Measurements from ENCODE around the gene MAP2K3.
"Not testable (repeated sequence)": the region's sequence is repeated elsewhere in the genome, so short reads cannot be mapped to it uniquely, and the experiment has no call there.

MAP2K3 gene

DNA sequence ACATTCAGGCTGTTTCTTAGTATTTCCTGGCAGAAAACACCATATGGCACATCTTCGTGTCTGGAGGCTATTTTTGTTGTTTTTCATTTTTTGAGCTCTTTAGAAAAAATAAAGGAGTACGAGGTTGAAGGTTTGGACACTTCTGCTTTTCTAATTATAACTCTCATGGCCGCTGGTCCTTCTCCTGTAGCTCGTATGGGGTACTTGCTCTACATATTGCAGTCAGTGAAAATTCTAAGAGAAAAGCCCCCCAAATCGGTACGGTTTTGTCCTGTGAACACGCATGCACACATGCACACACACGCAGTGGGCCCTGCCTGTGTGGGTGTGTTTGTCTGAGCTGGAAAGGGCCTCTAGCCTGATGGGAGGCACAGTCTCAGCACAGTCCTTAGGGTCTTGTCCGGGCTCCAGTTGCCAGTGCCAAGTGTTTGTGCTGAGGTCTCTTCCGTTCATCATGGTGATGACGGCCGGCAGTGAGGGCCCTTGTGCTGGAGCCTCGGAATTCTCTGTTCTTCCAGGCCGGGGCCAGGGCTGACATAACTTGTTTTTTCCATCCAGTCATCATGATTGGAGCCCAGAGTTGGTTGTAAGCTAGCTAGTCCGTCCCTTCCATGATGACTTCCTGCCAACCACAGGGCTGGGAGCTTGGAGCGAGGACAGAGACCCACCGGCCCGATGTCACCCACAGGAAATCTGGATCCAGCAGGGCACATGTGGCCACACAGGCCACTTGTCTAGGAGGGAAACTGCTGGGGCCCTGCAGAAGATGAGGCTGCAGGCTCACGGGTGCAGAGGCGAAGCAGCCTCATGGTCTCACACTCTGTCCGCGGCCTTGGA, 26.5 kb downstream of the MAP2K3 start:
- not testable (repeated sequence) for DNase-seq (ENCODE audit: low read depth); H3K4me3 ChIP-seq (ENCODE audit: control insufficient read depth, low read depth, low read length)

DNA sequence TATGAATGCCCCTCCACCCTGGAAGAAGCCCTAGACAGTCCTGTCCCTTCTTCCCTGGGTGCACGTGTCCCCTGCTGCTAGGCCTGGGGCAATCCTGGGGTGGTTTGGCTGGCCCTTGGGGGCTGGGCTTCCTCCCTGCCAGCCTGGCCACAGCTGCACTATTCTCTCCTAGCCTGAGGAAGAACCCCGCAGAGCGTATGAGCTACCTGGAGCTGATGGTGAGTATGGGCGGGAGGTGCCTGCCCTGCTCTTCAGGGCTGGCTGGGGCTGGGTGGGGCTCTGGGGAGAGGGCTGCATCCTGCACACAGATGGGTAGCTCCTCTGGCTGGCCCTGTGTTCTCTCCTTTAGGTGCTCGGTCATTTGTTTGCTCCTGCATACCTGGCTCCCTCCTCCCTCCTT, 28.8 kb downstream of the MAP2K3 start:
- no peak for DNase-seq (ENCODE audit: low read depth)
- TF ChIP-seq, protein P1, sequence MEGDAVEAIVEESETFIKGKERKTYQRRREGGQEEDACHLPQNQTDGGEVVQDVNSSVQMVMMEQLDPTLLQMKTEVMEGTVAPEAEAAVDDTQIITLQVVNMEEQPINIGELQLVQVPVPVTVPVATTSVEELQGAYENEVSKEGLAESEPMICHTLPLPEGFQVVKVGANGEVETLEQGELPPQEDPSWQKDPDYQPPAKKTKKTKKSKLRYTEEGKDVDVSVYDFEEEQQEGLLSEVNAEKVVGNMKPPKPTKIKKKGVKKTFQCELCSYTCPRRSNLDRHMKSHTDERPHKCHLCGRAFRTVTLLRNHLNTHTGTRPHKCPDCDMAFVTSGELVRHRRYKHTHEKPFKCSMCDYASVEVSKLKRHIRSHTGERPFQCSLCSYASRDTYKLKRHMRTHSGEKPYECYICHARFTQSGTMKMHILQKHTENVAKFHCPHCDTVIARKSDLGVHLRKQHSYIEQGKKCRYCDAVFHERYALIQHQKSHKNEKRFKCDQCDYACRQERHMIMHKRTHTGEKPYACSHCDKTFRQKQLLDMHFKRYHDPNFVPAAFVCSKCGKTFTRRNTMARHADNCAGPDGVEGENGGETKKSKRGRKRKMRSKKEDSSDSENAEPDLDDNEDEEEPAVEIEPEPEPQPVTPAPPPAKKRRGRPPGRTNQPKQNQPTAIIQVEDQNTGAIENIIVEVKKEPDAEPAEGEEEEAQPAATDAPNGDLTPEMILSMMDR (conservative IDR thresholded peaks at IDR 0.05; ENCODE audit: control insufficient read depth, insufficient read depth, low read depth, low read length), result no peak
- H3K4me3 ChIP-seq (ENCODE audit: control insufficient read depth, low read depth, low read length), result no peak overlapping the region

DNA sequence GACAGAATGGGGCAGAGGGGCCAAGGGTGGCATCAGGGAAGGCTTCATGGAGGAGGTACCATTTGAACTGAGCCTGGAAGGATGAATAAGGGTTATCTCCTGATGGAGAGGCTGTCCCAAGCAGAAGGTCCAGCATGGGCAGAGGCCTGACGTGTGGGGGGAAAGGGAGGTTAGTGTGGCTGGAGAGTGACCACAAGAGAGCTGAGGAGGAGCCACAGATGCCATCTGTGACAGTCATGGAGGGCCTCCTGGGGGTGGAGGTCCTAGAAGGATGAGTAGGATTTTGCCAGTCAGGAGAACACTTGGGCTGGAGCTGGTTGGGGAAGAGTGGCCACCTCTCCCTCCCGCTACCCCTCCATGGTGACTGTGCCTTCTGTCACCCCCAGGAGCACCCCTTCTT, 29.2 kb downstream of the MAP2K3 start:
- not testable (repeated sequence) for DNase-seq (ENCODE audit: low read depth); H3K4me3 ChIP-seq (ENCODE audit: control insufficient read depth, low read depth, low read length)

DNA sequence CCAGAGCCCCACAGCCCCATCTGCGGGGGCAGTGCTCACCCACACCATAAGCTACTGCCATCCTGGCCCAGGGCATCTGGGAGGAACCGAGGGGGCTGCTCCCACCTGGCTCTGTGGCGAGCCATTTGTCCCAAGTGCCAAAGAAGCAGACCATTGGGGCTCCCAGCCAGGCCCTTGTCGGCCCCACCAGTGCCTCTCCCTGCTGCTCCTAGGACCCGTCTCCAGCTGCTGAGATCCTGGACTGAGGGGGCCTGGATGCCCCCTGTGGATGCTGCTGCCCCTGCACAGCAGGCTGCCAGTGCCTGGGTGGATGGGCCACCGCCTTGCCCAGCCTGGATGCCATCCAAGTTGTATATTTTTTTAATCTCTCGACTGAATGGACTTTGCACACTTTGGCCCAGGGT, 29.8 kb downstream of the MAP2K3 start:
- not testable (repeated sequence) for H3K4me3 ChIP-seq (ENCODE audit: control insufficient read depth, low read depth, low read length); DNase-seq (ENCODE audit: low read depth)

DNA sequence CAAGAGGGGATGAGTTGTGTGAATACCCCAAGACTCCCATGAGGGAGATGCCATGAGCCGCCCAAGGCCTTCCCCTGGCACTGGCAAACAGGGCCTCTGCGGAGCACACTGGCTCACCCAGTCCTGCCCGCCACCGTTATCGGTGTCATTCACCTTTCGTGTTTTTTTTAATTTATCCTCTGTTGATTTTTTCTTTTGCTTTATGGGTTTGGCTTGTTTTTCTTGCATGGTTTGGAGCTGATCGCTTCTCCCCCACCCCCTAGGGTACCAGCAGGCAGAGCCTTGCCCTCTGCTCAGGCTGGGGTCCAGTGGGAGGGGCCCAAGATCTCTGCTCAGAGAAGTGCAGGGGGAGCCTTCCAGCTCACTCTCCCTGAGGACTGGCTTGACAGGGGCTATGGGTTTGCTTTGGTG, 30.2 kb downstream of the MAP2K3 start:
- not testable (repeated sequence) for H3K4me3 ChIP-seq (ENCODE audit: control insufficient read depth, low read depth, low read length); DNase-seq (ENCODE audit: low read depth)

DNA sequence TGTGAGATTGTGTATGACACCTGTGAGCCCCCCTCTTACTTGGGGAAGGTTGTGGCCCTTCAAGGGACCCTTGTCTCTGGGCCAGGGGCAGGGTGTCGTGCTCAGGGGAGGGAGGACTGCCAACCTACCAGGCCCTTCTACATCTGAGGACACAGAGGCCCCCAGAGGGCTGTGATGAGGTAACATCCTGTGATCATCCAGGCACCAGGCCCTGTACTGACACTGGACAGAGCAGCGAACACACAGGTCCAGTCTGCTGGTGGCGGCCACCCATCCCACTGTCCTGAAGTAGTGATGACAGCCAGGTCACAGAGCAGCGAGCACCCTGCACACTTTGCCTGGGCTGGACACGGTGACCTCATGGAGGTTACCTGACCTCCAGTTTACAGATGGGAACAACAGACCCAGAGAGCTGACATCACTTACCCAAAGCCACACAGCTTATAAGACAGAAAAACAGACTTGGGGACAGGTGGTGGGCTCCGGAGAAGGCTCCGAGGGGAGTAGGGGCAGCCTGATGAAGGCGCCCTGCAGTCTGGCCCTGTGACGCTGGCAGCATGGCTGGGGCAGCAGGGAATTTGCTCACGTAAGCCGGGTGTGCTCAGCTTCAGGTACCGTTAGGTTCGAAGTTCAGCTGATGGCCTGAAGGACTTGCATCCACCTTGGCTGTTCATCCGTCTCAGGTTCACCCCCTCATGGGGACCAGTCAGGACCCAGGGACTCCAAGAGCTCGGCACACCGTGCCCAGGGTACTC, 30.9 kb downstream of the MAP2K3 start:
- DNase-seq (ENCODE audit: low read depth); H3K4me3 ChIP-seq (ENCODE audit: control insufficient read depth, low read depth, low read length): not testable (repeated sequence)

DNA sequence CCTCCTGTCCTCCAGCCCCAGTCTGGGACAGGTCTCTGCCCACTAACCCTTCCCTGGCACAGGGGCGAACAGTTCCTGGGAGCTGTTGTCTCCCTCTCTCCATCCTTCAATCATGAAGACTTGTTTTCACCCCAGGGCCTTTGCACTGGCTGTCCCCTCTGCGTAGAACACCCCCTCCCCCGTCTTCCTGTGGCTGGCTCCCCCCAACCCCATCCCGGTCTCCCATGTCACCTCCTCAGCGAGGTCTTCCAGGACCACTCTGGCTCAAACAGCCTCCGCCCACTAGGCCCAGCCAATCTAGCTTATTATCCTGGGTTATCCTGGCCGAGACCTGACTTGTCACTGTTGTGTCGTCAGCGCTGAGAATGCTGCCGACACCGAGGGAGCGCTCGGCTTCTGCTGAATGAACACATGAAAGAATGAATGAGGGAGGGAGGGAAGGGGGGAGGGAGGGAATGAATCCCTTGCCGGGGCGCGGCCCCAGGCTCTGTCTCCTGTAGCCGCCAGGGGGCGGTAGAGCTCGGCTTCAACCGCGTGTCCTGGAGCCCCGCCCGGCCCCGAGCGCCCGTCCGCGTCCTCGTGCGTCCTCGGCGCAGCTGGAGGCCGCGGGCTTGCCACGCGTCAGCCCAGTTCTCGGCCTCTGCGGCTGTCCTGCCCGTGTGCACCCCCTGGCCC, 31.8 kb downstream of the MAP2K3 start:
- H3K4me3 ChIP-seq (ENCODE audit: control insufficient read depth, low read depth, low read length); DNase-seq (ENCODE audit: low read depth): not testable (repeated sequence)

DNA sequence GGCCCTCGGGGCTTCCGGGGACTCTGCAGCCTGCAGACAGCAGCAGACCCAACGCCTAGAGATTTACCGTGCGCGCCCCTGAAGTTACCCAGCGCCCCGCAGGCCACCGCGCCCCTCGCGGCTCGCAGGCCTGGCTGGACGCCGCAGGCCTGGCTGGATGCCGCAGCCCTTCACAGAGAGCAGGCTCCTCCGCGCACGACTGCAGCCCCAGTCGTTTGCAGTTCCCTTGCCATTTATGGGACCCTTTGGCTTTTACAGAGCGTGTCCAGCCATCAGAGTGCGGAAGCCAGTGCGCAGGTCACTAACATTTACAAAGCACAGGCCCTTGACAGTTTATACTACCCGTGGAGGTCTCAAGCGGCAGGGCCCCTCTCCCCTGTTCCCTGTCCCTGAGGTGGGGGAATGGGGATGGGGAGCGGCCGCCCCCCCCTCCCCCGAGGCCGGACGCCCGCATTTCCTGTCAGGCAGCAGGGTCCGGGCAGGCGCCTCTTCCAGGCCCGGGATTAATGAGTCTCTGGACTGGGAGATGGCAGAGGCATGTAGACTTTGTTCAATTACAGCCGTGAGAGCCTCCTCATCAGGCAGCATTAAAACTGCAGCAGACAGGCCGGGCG, 32.5 kb downstream of the MAP2K3 start:
- DNase-seq (ENCODE audit: low read depth); H3K4me3 ChIP-seq (ENCODE audit: control insufficient read depth, low read depth, low read length): not testable (repeated sequence)

DNA sequence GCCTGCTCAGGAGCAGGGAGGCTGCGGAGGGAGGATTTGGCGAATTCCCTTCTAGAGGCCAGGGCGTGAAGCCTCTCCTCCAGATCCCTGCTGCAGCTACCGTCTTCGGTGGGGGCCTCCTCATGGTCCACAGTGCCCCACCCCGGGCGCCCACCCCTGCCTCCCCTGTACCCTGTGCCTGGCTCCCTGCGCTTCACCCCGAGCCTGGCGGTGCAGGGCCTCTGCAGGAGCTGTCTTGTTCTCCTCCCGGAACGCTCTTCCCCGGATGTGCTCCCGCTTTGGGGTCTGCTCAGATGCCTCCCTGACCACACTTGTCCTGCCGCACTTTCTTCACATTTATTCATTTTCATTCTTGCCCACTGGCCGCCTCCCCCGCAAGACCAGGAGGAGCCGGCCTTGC, 33.3 kb downstream of the MAP2K3 start:
- not testable (repeated sequence) for H3K4me3 ChIP-seq (ENCODE audit: control insufficient read depth, low read depth, low read length); DNase-seq (ENCODE audit: low read depth)

DNA sequence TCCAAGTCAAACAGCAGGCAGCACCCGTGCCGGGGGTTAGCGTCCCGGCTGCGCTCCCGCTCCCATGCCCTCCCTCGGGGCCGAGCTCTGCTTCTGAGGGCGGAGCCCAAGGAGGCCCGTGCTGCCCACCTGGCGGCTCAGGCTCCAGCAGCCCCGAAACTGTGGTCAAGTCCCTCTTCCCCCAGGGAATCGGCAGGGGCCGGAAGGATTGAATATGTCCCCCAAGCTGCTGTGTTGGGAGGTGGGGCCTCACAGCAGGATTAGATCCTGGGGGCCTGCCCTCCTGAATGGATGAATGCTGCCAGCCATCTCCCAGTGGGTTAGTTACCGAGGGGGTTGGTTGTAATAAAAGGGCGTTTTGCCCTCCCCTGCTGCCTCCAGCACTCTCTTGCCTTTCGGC, 33.9 kb downstream of the MAP2K3 start:
- no peak overlapping the region for H3K4me3 ChIP-seq (ENCODE audit: control insufficient read depth, low read depth, low read length)
- DNase-seq (ENCODE audit: low read depth), result no peak
- TF ChIP-seq, protein P1 (conservative IDR thresholded peaks at IDR 0.05; ENCODE audit: control insufficient read depth, insufficient read depth, low read depth, low read length), result no peak

DNA sequence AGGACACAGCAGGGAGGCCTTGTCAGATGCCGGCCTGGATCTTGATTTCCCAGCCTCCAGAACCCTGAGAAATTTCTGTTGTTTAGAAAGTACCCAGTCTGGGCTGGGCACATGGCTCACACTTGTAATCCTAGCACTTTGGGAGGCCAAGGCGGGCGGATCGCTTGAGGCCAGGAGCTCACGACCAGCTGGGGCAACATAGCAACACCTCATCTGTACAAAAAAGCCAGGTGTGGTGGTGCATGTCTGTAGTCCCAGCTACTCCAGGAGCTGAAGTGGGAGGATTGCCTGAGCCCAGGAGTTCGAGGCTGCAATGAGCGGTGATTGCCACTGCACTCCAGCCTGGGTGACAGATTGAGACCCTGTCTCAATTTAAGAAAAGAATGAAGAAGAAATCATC, 34.3 kb downstream of the MAP2K3 start:
- not testable (repeated sequence) for DNase-seq (ENCODE audit: low read depth); H3K4me3 ChIP-seq (ENCODE audit: control insufficient read depth, low read depth, low read length)

DNA sequence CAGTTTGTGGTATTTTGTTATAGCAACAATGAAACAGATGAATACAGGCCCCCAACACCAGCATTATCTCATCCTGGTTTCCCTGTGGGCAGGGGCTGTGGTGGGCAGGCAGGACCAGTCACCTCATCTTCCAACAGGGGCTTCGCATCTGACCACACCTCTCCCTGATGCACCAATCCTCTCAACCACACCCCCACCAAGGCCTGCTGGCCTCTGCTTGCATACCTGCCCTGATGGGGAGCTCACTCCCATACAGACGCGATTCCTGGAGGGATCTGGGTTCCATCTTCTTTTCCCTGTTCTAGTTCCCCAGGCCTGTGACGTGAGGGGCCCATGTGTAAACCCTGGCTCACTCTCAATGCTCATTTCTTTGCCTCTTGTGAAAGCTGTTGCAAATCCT, 34.7 kb downstream of the MAP2K3 start:
- not testable (repeated sequence) for H3K4me3 ChIP-seq (ENCODE audit: control insufficient read depth, low read depth, low read length); DNase-seq (ENCODE audit: low read depth)

DNA sequence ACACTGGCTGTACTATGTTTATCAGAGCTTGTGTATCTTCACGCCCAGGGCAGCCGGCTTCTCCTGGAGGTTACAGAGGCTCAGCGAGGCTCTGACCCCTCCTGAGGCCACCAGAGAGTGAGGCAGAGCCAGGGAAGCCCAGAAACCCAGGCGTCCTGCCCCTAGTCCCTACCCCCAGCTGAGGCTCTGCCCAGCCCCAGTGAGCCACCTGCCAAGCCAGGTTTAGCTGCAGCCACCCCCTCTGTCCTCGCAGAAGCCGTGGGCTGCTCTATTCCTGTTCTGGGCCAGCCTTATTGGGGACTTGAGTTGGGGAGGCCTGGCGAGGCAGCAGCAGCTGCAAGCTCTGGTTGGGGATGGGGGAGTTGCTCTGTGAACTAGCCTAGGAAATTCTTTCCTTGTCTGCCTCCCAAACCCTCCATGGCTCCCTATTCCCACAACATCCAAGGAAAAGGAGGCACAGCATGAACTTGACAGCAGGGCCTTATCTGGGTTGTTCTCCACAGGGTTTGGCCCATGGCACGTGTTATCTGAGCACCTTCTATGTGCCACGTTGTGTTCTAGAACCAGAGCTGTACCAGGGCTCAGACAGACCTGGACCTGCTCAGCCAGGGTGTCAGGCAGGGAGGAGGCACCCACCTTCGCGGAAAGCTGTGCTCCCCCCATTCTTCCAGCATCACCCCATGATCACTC, 35.3 kb downstream of the MAP2K3 start:
- not testable (repeated sequence) for H3K4me3 ChIP-seq (ENCODE audit: control insufficient read depth, low read depth, low read length); DNase-seq (ENCODE audit: low read depth)

DNA sequence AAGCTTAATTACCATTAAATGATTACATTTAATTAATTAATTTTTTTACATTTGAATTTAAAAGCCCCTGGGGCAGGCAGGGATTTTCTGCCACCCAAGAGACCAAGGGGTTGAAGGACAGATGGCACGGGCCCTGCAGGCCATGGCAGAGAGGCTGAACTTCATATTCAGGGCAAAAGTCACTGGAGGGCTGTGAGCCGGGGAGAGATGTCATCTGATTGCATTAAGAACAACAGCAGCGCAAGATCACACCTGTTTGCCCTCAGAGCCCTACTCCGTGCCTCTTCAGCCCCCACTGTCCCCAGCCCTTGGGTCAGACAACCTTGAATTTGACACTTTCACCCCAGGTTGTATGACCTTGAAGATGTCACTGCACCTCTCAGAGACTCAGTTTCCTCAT, 35.9 kb downstream of the MAP2K3 start:
- not testable (repeated sequence) for H3K4me3 ChIP-seq (ENCODE audit: control insufficient read depth, low read depth, low read length); DNase-seq (ENCODE audit: low read depth)

DNA sequence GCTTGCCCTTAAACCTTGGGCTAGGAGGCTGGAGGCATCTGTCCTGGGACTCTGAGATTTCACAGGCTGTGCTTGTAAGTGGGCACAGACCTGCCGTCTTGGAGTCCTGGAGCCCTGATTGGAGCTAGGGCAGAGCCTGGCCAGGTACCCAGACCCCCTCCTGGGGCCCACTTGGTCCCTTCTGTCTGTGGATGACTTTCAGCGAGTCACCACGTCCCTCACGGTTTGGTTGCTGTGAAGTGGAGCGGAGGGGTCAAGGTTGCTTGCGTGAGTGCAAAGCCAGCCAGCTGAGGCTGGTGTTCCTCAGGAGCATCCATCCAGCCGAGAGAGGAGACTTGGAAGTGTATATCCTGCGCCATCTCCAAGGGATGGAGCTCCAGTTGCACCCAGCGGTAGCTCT, 36.5 kb downstream of the MAP2K3 start:
- not testable (repeated sequence) for DNase-seq (ENCODE audit: low read depth); H3K4me3 ChIP-seq (ENCODE audit: control insufficient read depth, low read depth, low read length)

Data from fibroblast of mammary gland (primary cell).